T47D (cell line): ENCODE measurements around the gene DOK5.

Source experiments
- DNase-seq, 2 experiments: peaks; one replicate each; pipeline versions ENCODE4 v3.0.0 to v3.0.0-alpha.2; 2011 to 2012; ENCODE audit warnings: low read depth in 1 of 2, low spot score in 1 of 2
- JUND ChIP-seq: IDR thresholded peaks from 2 replicates; pipeline ENCODE4 v1.6.1; 2012; ENCODE audit warnings: low read depth
- in situ Hi-C: cut with HindIII; loops from 2 replicates; pipeline ENCODE4 v1.10.0; 2016; ENCODE audit warnings: low sequenced_read_pairs, low pct_unique_long_range_greater_than_20kb

The DOK5 gene

DNA sequence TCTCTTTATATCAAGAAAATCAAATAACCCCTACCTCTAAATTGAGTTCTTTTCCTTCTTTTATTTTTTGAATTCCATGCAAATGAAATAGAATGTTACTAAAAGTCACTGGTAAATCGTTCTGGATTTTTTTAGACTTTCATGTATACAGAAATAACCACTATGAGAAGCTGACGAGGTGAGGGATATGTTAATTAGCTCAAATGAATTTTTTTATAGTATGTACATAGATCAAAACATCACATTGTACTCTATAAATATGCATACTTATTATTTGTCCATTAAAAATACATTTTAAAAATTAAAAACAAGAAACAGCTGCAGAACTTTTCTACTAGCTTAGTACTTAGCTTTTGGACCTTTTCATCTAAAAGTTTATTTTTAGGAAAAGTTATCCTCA lies 165.4 kb downstream of the DOK5 start:
- DNase-seq, result no peak
- TF ChIP-seq JUND, result no peak
- in situ Hi-C loops, result no loop called here

DNA sequence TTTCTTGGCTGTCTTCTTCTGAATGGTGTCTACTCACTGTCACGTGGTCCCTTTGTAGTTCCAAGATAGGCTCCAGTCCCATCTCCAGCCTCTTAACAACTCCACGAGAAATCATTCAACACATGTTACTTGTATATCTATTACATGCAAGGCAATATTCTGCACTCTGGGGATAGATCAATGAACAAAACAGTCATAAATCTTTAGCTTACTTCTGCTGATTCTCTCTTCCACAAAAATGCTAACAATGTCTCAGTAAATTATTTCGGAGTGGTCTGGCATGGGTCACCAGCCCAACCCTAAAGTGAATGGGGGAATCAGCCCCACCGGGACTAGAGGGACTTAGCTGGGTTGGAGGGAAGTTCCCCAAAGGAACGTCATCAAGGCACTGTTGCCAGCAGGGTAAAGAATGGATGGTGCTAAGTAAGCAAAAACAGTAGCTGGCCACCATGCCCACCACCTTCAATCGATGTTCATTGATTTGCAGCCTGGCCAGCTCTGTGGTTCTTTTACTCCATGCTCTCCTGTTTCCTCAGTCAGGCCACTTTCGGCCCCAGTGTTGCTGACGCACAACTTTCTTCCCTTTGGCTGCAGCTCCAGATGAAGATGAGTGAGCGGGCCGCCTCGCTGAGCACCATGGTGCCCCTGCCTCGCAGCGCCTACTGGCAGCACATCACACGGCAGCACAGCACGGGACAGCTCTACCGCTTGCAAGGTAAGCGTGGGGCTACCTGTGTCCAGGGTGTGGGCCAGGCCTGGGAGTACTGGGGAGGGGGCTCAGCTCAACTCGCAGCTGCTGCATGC lies 167.7 kb downstream of the DOK5 start:
- TF ChIP-seq JUND, result no peak
- in situ Hi-C loops, result no loop called here
- no peak for DNase-seq

DNA sequence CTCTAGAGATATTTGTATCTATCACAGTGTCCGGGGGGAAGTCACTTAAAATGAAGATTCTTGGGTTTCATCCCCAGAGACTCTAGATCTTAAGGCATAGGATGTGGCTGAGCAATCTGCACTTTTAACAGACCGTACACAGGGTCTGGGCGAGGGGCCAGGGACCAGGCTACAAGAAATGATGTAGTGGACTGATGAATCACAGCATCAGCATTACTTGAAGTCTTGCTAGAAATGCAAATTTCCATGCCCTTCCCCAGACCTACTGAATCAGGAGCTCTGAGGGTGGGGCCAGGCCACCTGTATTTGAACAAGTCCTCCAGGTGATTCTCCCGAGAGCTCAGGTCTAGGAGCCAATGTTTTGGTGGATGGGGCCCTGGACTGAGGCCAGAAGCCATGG lies 168.4 kb downstream of the DOK5 start:
- TF ChIP-seq JUND, result no peak
- in situ Hi-C loops, result no loop called here
- no peak for DNase-seq

DNA sequence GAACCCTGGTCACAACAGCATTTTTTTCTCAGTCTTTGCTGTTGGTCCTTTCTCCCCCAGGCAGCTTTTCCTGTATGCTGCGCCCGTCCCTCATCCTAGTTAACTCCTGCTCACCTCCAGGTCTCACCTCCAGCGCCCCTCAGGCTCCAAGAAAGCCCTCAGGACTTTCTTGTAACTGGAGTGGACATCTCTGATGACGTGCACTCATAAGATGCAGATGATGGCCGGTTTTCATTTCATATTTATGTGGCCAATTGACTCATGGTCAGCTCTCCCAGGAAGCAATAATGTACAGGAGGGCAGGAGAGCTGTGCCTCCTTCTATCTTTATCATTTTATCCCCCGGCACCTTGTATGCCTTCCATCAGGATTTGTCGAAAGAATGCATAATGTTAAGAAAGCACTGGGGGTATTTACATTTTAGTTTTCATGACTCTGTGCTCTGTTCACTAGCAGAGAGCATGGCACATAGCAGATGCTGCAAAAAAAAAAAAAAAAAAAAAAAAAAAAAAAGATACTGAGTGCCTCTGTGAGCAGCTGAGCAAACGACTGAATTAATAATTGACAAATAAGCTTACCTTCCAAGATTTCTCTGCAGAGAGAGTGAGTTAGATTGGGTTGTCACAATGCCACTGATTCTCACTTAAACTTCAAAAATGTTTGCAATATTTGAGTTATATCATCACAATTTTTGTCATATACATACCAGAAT lies 170.2 kb downstream of the DOK5 start:
- in situ Hi-C loops, result no loop called here

DNA sequence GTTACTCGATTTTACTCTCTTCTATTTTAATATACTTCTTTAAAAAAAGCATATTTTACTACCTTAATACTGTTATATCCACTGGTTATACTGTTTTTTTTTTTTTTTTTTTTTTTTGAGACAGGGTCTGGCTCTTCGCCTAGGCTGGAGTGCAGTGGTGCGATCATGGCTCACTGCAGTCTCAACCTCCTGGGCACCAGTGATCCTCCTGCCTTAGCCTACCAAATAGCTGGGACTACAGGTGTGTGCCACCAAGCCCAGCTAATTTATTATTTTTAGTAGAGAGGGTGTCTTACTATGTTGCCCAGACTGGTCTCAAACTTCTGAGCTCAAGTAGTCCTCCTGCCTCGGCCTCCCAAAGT lies 170.7 kb downstream of the DOK5 start:
- no peak for TF ChIP-seq JUND
- in situ Hi-C loops, result no loop called here
- DNase-seq, result no peak

More for the DNA sequence above, 170.2 kb downstream of the DOK5 start:
- no peak for DNase-seq
- no peak for TF ChIP-seq JUND

DNA sequence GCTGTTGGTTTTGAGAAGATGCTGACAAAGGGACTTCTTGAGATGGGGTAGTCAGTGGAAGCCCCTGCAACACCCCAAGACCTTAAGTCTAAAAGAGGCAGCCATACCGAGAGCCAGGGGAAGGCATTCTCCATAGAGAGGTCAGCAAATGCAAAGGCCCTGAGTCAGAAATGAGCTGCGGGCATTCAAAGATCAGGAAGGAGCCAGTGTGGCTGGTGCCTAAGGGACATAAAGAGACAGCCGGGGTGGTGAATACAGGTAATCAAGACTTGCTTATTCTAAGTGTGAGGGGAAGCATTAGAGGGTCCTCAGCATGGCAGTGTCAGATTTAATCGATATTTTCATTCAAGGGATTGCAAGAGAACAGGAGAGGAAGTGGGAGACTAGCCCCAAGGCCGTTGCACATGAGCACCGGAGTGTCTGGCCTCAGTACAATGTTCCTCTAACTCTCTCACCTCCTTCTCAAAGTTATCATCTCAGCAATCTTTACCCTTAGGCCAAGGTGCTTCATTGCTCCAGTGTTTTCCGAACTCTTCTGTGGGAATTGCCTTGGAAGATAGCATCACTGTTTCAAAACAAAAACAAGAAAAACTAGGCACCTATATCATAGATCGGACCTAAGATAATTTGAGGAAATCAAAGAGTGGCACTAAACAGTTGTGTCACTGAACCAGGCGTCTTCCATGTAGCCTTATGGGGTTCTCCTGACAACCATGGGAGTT lies 173.2 kb downstream of the DOK5 start:
- TF ChIP-seq JUND, result no peak
- in situ Hi-C loops, result no loop called here
- peak in 1 of 2 experiments; percentile 72 for DNase-seq

DNA sequence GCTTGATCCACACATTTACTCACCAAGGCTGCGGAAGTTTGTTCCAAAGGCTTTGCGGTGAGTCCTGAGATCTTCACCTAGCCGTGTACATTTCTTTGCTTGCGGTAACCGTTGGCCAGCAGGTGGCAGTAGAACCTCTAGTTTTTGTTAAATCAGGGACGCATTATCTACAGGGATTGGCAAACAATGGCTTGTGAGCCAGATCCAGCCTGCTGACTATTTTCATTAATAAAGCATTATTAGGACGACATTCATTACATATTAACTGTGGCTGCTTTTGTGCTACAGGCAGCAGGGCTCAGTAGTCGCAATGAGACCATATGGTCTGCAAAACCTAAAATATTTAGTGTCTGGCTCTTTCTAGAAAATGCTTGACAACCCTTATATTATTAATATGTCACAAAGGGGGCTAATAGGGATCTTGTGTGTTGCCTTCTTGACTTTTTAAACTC lies 174.1 kb downstream of the DOK5 start:
- in situ Hi-C loops, result no loop called here
- peak; percentile 61 to 87 for DNase-seq
- TF ChIP-seq JUND, result no peak

DNA sequence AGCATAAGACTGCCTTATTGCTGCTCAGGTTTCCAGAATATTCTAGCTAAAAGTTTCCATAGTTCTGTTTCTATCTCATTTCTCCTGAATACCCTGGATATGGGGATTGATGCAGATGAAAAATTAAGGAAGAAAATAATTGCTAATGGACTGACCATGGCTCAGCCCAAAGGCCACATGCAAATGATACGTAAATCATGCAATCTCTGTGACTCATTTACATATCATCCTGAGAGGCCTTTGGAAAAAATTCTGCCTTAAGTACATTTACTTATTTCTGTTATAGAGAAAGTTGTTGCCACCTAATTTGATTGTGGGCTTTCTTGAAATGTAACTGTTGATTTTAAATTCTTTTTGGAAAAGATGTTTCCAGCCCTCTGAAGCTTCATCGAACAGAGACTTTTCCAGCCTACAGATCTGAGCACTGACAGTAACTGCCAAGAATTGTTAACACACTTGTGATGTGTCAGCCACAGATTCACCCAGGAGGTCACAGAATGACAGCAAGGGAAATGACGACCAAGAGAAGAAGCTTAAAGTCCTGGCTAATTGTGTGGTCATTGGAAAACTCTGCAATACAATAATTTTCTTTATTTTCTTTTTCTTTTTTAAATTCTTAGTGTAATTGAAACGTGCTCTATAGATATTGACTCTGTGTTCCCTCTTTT lies 174.8 kb downstream of the DOK5 start:
- TF ChIP-seq JUND, result no peak
- DNase-seq, result no peak
- in situ Hi-C loops, result no loop called here

DNA sequence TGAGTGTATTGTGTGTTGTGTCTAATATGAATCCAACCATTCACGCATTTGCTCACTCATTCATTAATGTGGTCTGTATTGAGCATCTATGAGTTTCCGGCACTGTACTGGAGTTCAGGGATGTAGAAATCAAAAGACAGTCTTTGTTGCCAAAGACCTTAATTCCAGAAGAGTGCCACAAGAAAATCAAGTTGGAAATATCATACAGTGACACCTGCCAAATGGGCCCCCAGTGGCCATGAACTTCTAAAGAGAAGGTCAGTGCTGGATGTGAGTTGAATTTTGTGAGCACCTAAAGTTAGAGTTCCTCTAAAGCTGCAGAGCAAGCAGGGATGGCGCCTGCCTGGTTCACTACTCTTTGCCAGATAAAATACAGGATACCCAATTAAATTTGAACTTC lies 175.9 kb downstream of the DOK5 start:
- no peak for DNase-seq
- in situ Hi-C loops, result no loop called here
- TF ChIP-seq JUND, result no peak

DNA sequence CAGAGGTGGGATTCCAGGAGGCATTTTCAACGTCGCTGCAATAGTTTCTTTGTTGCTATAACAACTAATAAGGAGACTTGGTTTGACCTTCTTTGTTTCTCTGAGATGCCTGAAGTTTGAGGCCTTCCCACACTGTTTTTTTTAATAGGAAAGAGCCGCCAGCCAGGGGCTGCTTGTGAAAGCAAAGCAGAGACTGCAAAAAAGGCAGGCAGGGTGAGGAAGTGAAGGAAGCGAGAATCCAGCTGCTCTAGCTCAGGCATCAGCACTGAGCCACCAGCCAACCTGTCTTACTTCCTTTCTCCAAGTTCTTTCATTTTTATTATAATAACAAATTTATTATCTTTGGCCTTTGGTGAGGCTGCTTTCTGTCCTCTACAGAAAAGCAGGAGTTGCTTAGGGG lies 179.1 kb downstream of the DOK5 start:
- in situ Hi-C loops, result no loop called here
- no peak for DNase-seq
- no peak for TF ChIP-seq JUND

DNA sequence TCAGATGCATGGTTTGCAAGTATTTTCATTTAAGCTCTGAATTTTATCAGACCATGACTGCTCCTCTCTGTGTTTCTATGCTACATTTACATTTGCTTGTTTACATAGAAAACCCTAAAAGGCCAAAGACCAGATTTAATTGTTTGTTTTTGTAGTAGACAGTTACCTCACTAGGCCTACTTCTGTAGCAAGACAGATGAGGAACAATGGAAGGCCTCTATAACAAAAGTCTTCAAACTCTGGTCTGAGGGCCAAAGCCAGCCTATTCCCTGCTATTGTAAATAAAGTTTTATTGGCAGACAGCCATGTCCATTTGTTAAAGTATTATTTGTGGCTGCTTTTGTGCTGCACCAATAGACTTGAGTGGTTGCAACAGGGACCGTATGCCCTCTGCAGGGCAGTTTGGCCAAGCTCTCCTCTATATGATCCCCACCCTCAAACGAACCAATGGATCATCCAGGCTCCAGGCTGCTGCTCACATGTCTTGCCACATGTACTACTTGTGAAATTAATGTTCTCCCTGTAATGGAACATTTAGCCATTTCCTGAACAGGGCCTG lies 182.0 kb downstream of the DOK5 start:
- DNase-seq, result no peak
- in situ Hi-C loops, result no loop called here
- TF ChIP-seq JUND, result no peak

DNA sequence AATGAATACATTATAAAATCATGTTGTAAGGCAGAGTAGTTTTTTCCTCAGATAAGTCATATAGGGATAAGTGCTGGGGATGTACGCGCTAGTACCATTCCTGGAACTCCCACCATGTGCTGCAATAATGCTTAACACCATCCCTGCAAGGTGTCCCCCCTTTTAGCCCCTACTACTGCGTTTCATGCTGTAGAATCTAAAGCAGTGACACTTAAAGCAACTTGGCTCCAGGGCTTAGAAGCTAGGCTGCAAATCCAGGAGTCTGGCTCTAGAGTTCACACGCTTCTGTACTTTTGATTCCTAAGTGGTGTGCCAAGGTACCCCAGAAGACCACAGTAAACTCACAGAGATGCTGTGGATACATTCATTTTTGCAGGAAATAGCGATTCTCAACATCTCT lies 183.1 kb downstream of the DOK5 start:
- in situ Hi-C loops, result no loop called here
- no peak for DNase-seq
- no peak for TF ChIP-seq JUND
